ENCODE results near the gene SLC8A1.

SLC8A1 gene

GRCh38 chr2:40192864-40193669 lies 258.8 kb downstream of the SLC8A1 start:
- DNase-seq (ENCODE audit: low spot score) = no peak

GRCh38 chr2:40190457-40190856 lies 261.4 kb downstream of the SLC8A1 start:
- no peak for DNase-seq (ENCODE audit: low spot score)

DNA sequence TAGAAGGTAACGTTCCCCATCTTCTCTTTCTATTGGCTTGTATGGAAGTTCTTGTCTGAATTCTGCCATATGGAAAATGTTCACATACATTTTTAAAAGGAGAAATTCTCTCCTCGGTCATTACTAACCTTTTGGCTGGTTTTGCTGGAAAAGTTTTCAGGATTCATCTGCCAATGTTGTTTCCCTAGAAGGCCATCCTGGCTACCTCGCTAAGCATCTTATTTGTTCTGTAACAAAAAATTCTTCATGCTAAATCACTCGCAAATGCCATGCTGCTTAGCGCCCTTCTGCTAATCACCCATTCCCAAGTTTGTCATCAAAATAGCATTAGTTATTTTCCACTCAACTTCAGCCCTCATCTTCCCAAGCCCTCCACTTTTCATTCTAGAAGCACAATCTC lies 262.0 kb downstream of the SLC8A1 start:
- no peak for DNase-seq (ENCODE audit: low spot score)

DNA sequence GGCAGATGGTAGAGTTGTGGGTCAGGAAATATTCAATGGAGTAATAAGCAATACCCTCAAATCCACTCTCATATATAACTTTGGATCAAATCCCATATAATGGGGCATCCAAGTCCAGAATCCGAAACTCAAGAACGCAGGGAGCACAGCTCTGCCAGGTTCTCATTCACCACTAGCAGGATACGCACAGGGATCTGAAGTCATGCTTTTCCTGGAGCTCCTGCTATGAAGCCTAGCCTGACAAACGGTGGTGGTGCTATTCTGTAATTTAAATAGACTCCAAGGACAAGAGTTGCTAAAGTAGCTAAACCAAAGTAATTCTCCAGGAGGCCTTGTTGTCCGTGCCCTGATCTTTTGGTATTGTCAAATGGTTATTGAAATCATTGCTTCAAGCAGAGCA lies 264.8 kb downstream of the SLC8A1 start:
- DNase-seq (ENCODE audit: low spot score) = no peak

GRCh38 chr2:40184551-40184950 lies 267.3 kb downstream of the SLC8A1 start:
- no peak for DNase-seq (ENCODE audit: low spot score)

DNA sequence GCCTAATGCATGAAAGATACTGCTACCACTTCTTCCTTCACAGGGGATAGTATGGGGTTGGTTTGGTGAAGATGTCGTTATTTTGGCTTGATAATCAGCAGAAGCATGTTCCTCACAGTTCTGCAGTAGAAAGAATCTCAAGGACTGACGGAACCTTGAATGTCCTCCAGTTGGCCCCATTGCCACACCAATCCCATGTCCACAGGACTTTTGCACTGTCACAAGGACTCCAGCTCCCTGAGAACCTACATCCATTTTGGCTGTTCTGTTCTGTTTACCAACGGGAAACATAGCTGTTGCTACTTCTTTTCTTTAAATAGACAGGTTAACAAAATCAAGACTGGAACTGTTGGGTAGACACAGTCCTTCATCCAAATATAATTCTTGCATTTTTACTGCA lies 270.0 kb downstream of the SLC8A1 start:
- DNase-seq (ENCODE audit: low spot score) = no peak

DNA sequence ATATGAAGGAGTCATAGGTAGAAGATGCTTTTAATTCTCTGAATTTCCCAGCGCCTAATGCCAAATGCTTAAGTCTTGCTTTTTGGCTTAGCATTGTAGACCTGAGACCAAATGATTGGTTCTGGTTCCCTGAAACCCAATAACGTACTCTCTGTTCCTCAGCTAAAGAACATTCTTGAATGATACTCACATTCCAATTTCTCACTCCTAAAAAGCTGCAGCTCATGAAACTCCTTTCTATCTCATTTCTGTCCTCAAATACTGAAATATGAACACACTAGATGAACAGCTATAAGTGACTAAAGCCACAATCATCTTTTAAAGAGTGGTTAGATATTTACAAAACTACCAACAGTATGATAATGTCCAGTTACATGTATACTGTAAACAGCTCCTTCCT lies 272.1 kb downstream of the SLC8A1 start:
- DNase-seq (ENCODE audit: low spot score) = no peak

GRCh38 chr2:40178971-40179370 lies 272.9 kb downstream of the SLC8A1 start:
- no peak for DNase-seq (ENCODE audit: low spot score)

DNA sequence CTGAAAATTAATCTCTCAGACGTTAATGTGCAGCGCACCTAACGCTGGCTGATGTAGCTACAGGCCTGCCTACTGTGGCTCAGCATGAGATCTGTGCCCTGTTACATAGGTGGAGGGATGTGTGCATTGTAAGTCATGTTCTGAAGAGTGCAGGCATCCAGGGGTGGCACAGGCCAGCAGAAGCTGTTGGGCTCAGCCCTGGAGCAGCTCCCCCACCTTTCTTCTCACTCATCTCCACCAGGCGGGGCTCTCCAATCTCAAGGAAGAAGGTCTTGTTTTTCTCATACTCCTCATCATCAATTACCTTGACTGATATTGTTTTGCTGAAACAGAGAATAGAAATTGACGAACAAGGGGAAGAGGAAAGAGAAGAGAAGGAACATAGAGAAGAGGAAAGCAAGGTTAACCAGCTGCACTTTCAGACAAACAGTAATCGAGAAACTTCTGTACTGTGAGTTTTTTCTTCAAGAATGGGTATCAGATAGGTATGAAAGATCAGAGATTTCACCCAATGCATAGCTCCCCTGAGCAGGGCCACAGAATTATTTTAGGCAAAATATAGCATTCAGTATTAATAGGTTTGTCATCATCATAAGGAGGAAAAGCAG lies 273.6 kb downstream of the SLC8A1 start:
- no peak for DNase-seq (ENCODE audit: low spot score)

DNA sequence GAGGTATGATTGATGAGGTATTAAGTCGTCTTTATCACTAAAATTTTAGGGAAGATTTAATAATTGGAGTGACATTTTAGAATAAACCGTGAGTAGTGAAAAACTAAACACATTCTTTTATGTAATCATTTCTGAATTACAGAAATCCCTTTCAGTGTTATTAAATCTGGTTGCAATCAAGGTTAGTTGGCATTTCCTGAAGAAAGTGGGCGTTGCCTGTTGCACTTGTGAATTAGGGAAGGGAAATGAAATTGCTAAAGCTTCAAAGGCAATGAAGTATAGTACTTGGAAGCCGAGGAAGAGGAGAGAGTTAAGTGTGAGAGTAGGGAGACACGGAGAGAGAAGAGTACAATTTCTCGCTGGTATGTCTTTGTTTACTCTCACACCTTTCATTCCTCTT lies 274.5 kb downstream of the SLC8A1 start:
- peak; percentile 17 for DNase-seq (ENCODE audit: low spot score)

- peak; percentile 40 for DNase-seq (ENCODE audit: low spot score)
Measured at GRCh38 chr2:40173276-40173675, 278.6 kb downstream of the SLC8A1 start.

DNA sequence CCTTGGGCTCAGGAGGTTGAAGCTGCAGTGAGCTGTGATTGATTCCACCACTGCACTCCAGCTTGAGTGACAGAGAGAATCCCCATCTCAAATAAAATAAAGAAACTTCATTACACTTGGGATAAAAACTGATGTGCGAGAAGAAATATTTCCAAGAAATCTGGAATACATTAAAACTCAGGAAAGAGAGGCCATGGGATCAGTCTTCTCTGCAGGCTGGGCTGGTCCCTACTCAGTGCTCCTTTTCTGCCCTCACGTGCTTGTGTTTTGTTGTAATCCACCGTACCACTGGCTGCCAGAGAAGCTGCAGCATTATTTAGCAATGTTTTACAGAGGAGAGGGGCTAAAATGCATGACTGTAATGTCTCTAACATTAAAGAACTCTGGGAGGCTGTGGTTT lies 282.0 kb downstream of the SLC8A1 start:
- DNase-seq (ENCODE audit: low spot score) = no peak

DNA sequence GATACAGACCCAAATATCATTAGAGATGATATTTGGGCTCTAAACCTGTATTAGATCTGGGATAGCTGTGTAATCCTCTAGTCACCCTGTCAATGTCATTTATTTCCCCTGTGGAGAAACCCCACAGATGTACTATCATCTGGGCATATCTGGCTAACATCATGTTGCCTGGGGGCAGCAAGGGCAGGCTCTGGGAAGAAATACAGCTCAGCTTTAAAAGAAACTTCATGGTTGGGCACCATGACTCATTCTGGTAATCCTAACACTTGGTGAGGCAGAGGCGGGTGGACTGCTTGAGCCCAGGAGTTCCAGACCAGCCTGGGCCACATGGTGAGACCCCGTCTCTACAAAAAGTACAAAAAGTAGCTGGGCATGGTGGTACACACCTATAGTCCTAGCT lies 282.5 kb downstream of the SLC8A1 start:
- DNase-seq (ENCODE audit: low spot score) = no peak

- no peak for DNase-seq (ENCODE audit: low spot score)
Measured at GRCh38 chr2:40168546-40168945, 283.3 kb downstream of the SLC8A1 start.

GRCh38 chr2:40168032-40168431 lies 283.9 kb downstream of the SLC8A1 start:
- DNase-seq (ENCODE audit: low spot score) = no peak

DNA sequence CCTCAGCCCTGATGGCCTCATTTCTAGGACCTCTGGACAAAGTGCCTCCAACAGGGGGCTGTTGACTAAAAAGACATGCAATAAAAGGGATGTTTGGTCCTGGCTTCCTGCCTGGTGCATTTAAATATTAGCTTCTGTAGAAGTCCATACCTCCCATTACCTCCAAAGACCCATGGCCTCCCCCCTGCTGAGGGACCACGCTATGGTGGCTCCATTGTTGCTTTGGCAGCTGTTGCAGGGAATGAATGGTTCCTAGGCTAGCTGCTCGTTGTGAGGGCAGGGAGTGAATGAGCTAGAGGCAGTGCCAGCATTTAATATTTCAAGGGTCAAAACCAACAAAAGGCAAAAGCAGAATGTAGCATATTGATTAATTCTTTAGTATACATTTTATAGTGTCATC lies 285.9 kb downstream of the SLC8A1 start:
- DNase-seq (ENCODE audit: low spot score) = no peak

- DNase-seq (ENCODE audit: low spot score) = no peak
Measured at GRCh38 chr2:40165509-40165844, 286.4 kb downstream of the SLC8A1 start.

- no peak for DNase-seq (ENCODE audit: low spot score)
Measured at GRCh38 chr2:40164736-40165508, 287.0 kb downstream of the SLC8A1 start.

DNA sequence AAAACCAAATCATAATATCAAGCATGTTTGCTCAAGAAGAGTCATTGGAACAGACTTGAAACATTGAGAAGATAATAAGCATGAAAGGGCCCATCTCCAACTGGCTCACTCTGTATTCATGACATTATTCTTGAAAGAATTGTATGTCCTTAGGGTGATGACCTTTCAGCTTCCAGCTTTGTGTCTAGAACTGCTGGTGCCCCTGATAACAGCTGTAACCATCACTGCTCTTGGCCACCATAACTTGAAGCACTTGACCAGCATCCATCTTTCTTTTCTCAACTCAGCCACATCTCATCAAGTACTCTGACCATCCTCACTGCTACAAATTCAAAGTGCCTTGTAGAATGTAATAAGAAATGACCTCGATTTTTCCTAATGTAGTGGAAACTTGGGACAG lies 289.9 kb downstream of the SLC8A1 start:
- no peak for DNase-seq (ENCODE audit: low spot score)

- no peak for DNase-seq (ENCODE audit: low spot score)
Measured at GRCh38 chr2:40160751-40161218, 291.1 kb downstream of the SLC8A1 start.

GRCh38 chr2:40159333-40159732 lies 292.6 kb downstream of the SLC8A1 start:
- DNase-seq (ENCODE audit: low spot score) = no peak

GRCh38 chr2:40158781-40159180 lies 293.1 kb downstream of the SLC8A1 start:
- no peak for DNase-seq (ENCODE audit: low spot score)

DNA sequence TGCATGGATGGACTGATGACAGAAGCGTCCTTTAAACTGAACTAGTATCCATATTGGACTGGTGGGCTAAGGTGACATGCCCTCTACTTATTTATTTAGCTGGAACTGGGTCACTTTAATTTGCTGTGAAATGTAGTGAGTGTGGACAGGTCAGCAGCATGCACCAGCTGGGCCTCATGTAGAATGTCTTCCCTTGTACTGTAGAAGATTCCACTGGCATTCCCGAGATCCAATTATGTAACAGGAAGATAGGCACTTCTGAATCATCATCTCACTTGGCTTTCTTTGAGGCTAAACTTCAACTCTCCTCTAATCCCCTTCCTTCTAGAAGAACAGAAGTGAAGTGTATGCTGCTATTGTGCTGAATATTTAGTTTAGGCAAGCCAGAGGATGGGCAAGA lies 296.2 kb downstream of the SLC8A1 start:
- DNase-seq (ENCODE audit: low spot score) = peak; percentile 24
